Measurements from ENCODE around the gene UBE2V1. TPM values are rescaled to one million over a fixed set of nuclear protein-coding genes. Genes with fewer than 3 reads are reported as not detected.

Gene UBE2V1
- total RNA-seq, 1 donor from 2014 or later: 62.5 TPM

DNA sequence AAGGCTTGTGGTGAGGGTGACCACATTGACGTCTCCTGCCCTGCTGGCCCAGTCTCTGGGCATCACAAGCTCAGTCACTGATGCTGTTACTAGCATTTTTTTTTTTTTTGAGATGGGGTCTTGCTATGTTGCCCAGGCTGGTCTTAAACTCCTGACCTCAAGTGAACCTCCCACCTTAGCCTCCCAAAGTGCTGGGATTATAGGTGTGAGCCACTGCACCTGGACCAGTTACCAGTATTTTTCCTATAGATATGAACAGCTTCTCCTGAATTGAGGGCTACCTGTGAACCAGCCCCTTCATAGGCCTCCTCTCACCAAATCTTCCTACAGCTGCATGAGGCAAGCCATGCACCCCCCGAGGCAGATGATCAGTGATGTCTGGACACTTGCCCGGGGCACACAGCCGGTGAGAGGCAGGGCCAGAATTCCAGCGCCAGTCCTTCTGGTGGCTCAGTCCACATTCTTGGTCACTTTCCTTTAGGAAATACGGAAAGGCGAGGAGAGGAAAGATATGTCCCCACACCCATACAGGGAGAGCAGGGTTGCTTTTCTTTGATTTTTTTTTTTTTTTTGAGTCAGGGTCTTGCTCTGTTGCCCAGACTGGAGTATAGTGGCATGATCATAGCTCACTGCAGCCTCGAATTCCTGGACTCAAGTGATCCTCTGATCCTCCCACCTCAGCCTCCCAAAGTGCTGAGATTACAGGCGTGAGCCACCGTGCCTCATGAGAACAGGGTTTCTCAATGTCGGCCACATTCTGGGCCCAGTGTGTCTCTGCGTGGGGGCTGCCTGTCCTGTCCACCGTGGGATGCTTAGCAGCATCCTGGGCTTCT, 50.7 kb downstream of the UBE2V1 start:
- TF ChIP-seq, protein P1, sequence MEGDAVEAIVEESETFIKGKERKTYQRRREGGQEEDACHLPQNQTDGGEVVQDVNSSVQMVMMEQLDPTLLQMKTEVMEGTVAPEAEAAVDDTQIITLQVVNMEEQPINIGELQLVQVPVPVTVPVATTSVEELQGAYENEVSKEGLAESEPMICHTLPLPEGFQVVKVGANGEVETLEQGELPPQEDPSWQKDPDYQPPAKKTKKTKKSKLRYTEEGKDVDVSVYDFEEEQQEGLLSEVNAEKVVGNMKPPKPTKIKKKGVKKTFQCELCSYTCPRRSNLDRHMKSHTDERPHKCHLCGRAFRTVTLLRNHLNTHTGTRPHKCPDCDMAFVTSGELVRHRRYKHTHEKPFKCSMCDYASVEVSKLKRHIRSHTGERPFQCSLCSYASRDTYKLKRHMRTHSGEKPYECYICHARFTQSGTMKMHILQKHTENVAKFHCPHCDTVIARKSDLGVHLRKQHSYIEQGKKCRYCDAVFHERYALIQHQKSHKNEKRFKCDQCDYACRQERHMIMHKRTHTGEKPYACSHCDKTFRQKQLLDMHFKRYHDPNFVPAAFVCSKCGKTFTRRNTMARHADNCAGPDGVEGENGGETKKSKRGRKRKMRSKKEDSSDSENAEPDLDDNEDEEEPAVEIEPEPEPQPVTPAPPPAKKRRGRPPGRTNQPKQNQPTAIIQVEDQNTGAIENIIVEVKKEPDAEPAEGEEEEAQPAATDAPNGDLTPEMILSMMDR (IDR thresholded peaks at IDR 0.05; ENCODE audit: insufficient read depth, low read length, poor library complexity, severe bottlenecking): no peak
- H3K36me3 ChIP-seq (ENCODE audit: control insufficient read depth, insufficient read depth, low read length): no peaks in the 10 kb centered on the region
- H3K4me3 ChIP-seq (ENCODE audit: low read depth, low read length): no peak overlapping the region
- no peak for DNase-seq (ENCODE audit: low read depth)
- no peaks in the 10 kb centered on the region for H3K27me3 ChIP-seq (ENCODE audit: control insufficient read depth, insufficient read depth, low read length)

- no peak overlapping the region for H3K4me3 ChIP-seq (ENCODE audit: low read depth, low read length)
- no peaks in the 10 kb centered on the region for H3K36me3 ChIP-seq (ENCODE audit: control insufficient read depth, insufficient read depth, low read length)
- no peak for DNase-seq (ENCODE audit: low read depth)
- H3K27me3 ChIP-seq (ENCODE audit: control insufficient read depth, insufficient read depth, low read length): no peaks in the 10 kb centered on the region
- TF ChIP-seq, protein P1 (IDR thresholded peaks at IDR 0.05; ENCODE audit: insufficient read depth, low read length, poor library complexity, severe bottlenecking): no peak
Measured at GRCh38 chr20:50061151-50062005, 51.6 kb downstream of the UBE2V1 start.

DNA sequence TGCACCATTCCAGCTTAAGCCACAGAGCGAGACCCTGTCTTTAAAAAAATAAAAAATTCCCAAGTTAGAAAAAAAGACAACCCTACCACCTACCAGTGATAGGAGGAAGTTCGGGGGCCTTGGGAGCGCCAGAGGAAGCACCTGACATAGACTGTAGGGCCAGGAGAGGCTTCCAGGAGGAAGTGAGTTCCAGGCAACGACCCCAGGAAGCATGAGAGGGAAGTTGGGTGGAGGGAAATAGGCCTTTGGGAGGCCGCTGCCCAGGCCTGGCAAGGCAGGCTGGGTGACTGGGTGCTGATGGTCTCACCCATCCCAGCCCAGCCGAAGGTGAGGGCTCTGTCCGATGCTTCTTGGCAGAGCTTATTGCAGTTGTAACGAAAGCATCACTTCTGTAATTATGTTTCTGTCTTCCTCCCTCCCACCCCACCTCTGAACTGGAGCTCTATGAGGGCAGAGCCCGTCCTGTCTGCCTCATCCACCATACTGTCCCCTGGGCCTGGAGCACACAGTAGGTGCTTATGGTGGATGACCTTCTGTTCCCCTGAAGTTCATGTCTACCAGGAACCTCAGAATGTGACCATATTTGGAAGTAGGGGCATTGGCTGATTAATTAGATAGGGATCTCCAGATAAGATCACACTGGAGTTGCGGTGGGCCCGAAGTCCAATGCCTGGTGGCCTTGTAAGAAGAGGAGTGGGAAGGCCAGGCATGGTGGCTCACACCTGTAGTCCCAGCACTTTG, 54.1 kb downstream of the UBE2V1 start:
- no peaks in the 10 kb centered on the region for H3K36me3 ChIP-seq (ENCODE audit: control insufficient read depth, insufficient read depth, low read length)
- no peak overlapping the region for H3K4me3 ChIP-seq (ENCODE audit: low read depth, low read length)
- no peaks in the 10 kb centered on the region for H3K27me3 ChIP-seq (ENCODE audit: control insufficient read depth, insufficient read depth, low read length)
- DNase-seq (ENCODE audit: low read depth): no peak
- TF ChIP-seq, protein P1 (IDR thresholded peaks at IDR 0.05; ENCODE audit: insufficient read depth, low read length, poor library complexity, severe bottlenecking): no peak

- no peaks in the 10 kb centered on the region for H3K27me3 ChIP-seq (ENCODE audit: control insufficient read depth, insufficient read depth, low read length)
- no peak for DNase-seq (ENCODE audit: low read depth)
- H3K36me3 ChIP-seq (ENCODE audit: control insufficient read depth, insufficient read depth, low read length): no peaks in the 10 kb centered on the region
- TF ChIP-seq, protein P1 (IDR thresholded peaks at IDR 0.05; ENCODE audit: insufficient read depth, low read length, poor library complexity, severe bottlenecking): no peak
- H3K4me3 ChIP-seq (ENCODE audit: low read depth, low read length): no peak overlapping the region
Measured at GRCh38 chr20:50057714-50058053, 55.3 kb downstream of the UBE2V1 start.

DNA sequence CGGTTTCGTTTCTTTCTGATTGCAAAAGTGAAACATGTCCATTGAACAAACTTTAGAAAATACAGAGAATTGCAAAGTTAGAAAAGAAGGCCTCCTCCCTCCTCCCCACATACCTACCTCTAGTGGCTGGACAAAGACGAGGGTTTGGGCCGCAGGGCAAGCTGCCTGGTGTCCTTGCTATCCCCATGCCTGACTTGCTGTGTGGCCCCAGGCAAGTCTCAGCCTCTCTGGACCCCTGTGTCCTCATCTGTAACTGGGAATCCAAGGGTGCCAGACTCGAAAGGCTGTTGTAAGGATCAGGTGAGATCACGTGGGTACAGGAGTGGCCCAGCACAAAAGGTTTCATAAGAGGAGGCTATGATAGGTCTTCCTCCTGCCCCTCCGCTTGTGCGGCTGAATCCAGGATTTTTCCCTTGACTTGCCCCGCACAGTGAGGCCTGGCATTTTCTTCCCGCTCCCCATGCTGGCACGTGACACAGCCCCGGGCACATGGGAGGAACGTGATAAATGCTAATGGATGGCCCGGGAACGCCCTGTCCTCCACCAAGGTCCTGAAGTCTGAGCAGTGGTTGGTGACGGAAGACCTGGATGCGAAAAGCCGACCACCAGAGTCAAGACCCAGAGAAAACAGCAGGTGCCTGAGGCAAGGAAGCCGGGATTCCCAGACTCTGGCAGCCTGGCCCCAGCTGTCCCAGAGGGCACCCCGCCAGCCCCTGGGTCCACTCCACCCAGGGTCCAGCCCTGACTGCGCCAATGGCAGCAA, 55.8 kb downstream of the UBE2V1 start:
- no peak for DNase-seq (ENCODE audit: low read depth)
- TF ChIP-seq, protein P1 (IDR thresholded peaks at IDR 0.05; ENCODE audit: insufficient read depth, low read length, poor library complexity, severe bottlenecking): no peak
- no peaks in the 10 kb centered on the region for H3K27me3 ChIP-seq (ENCODE audit: control insufficient read depth, insufficient read depth, low read length)
- no peaks in the 10 kb centered on the region for H3K36me3 ChIP-seq (ENCODE audit: control insufficient read depth, insufficient read depth, low read length)
- no peak overlapping the region for H3K4me3 ChIP-seq (ENCODE audit: low read depth, low read length)

Data from kidney epithelial cell (primary cell).